DOHH2 (cell line): ENCODE measurements around the gene UBD.

Source experiments
- CTCF ChIP-seq: fragments of 200-600 bp; sonication (generic); IDR thresholded peaks from one replicate; pipeline ENCODE4 v1.5.1; 2014; ENCODE audit warnings: antibody characterized with exemption, mild to moderate bottlenecking, low read depth, low read length; ENCODE audit not compliant: poor library complexity, severe bottlenecking
- EZH2phosphoT487 ChIP-seq: fragments of 200-600 bp; sonication (generic); IDR thresholded peaks from 2 replicates; pipeline ENCODE4 v1.6.1; 2017; ENCODE audit warnings: borderline replicate concordance, mild to moderate bottlenecking, antibody characterized with exemption, low read length, moderate library complexity, mixed read lengths

- no peak for TF ChIP-seq CTCF
- TF ChIP-seq EZH2phosphoT487: no peak
Observed at GRCh38 chr6:29524044-29524443, 35.5 kb downstream of the UBD start.
